Upper lobe of left lung (tissue), 4 donors: ENCODE results near the gene AKAP8L.
"Not testable (repeated sequence)": the region's sequence is repeated elsewhere in the genome, so short reads cannot be mapped to it uniquely, and the experiment has no call there.

ENCODE experiments used
- CTCF ChIP-seq, 6 experiments: fragments of 450-650 bp in 4 of 6; fragments of 200-600 bp in 2 of 6; sonication (generic) in 2 of 6; IDR thresholded peaks; one replicate each; pipeline ENCODE4 v1.5.1; 2016 to 2019; ENCODE audit warnings: antibody characterized with exemption in 6 of 6
- EP300 ChIP-seq, 4 donors: sonication (generic); formaldehyde crosslinking; IDR thresholded peaks; one replicate each; pipeline ENCODE4 v1.5.1; 2017; ENCODE audit warnings: antibody characterized with exemption in 4 of 4, control low read depth in 2 of 4
- POLR2A ChIP-seq, 4 donors: fragments of 450-650 bp; IDR thresholded peaks; one replicate each; pipeline ENCODE4 v1.5.1; 2016 to 2017; ENCODE audit warnings: antibody characterized with exemption in 4 of 4, mild to moderate bottlenecking in 2 of 4

- TF ChIP-seq EP300, CTCF, POLR2A (IDR thresholded peaks at IDR 0.05): not testable (repeated sequence)
Observed at GRCh38 chr19:15411351-15411750, 7.4 kb downstream of the AKAP8L start.
